GM12878 (cell line): ENCODE data around the gene EPX. TPM values are rescaled to one million over a fixed set of nuclear protein-coding genes. Genes with fewer than 3 reads are reported as not detected.
A peak's percentile ranks its signal among the peaks of the same experiment; 100 is the strongest.

Experiments
- ASH2L ChIP-seq: fragments of 300-600, 200-600 bp; sonication (generic); IDR thresholded peaks from 2 replicates; pipeline ENCODE4 v1.6.1; 2017; ENCODE audit warnings: low read depth, mild to moderate bottlenecking, borderline replicate concordance
- CBFB ChIP-seq: IDR thresholded peaks from 2 replicates; pipeline ENCODE4 v1.6.1; 2016; ENCODE audit warnings: antibody characterized with exemption, low read depth
- IKZF1 ChIP-seq: fragments of 450-650 bp; conservative IDR thresholded peaks from 2 replicates; pipeline ENCODE4 v1.6.1; 2017; ENCODE audit warnings: antibody characterized with exemption, mild to moderate bottlenecking
- LARP7 ChIP-seq: fragments of 450-650 bp; IDR thresholded peaks from 2 replicates; pipeline ENCODE4 v1.6.1; 2017; ENCODE audit warnings: mild to moderate bottlenecking
- PAX8 ChIP-seq: fragments of 450-650 bp; IDR thresholded peaks from 2 replicates; pipeline ENCODE4 v1.6.1; 2017; ENCODE audit warnings: mild to moderate bottlenecking, moderate library complexity
- RAD21 ChIP-seq: IDR thresholded peaks from 2 replicates; pipeline ENCODE4 v1.6.1; 2011; ENCODE audit warnings: mild to moderate bottlenecking, low read depth, low read length, moderate library complexity; ENCODE audit not compliant: insufficient read depth
- RBBP5 ChIP-seq: fragments of 200-600 bp; sonication (generic); conservative IDR thresholded peaks from 2 replicates; pipeline ENCODE4 v1.6.1; 2016
- SMC3 ChIP-seq: IDR thresholded peaks from 2 replicates; pipeline ENCODE4 v1.6.1; 2011; ENCODE audit warnings: low read length, improper control_type of control experiment, borderline replicate concordance
- USF1 ChIP-seq: IDR thresholded peaks from 2 replicates; pipeline ENCODE4 v1.6.1; 2011; ENCODE audit warnings: borderline replicate concordance, low read depth, mild to moderate bottlenecking, moderate library complexity, mixed read lengths, low read length; ENCODE audit not compliant: insufficient read depth; ENCODE audit errors: extremely low read length
- polyA plus RNA-seq, 11 experiments: library from polyadenylated mRNA; depleted of rRNA in 4 of 11; unstranded in 6 of 11; stranded (reverse) in 5 of 11; fragments of >200 nt; fragmentation: Nextera tagmentation in 4 of 11; fragmentation: Illumina TruSeq in 1 of 11; extraction: Ambion mirVana in 4 of 11; extraction: Trizol in 1 of 11; gene quantifications; 1 replicate in 1 of 11; 2 replicates in 10 of 11; pipeline versions ENCODE4 v1.2.1 to v1.2.3, GENCODE V29; 2011 to 2016; ENCODE audit warnings: inconsistent platforms in 2 of 11, missing spikeins in 2 of 11, low read depth in 1 of 11
- total RNA-seq, 4 experiments: library from RNA; depleted of rRNA in 3 of 4; stranded (reverse); fragments of >200 nt in 3 of 4; fragmentation: Illumina TruSeq in 1 of 4; extraction: Trizol in 1 of 4; gene quantifications; 2 replicates each; pipeline versions ENCODE4 v1.2.1 to v1.2.3, GENCODE V29; 2013 to 2021
- TF ChIP-seq, protein P1 (sequence below): fragments of 450-650 bp; IDR thresholded peaks from 2 replicates; pipeline ENCODE4 v1.6.1; 2016; ENCODE audit warnings: mild to moderate bottlenecking, moderate library complexity, borderline replicate concordance

EPX gene
- total and polyA plus RNA-seq, 10 of the 15 experiments (the other 5 are each of a cell fraction or from before 2014, with no cell fraction given): 0.03 TPM; not detected in 9

GRCh38 chr17:58172369-58173071, 20.0 kb upstream of the EPX start (continued):
- TF ChIP-seq, protein P1, sequence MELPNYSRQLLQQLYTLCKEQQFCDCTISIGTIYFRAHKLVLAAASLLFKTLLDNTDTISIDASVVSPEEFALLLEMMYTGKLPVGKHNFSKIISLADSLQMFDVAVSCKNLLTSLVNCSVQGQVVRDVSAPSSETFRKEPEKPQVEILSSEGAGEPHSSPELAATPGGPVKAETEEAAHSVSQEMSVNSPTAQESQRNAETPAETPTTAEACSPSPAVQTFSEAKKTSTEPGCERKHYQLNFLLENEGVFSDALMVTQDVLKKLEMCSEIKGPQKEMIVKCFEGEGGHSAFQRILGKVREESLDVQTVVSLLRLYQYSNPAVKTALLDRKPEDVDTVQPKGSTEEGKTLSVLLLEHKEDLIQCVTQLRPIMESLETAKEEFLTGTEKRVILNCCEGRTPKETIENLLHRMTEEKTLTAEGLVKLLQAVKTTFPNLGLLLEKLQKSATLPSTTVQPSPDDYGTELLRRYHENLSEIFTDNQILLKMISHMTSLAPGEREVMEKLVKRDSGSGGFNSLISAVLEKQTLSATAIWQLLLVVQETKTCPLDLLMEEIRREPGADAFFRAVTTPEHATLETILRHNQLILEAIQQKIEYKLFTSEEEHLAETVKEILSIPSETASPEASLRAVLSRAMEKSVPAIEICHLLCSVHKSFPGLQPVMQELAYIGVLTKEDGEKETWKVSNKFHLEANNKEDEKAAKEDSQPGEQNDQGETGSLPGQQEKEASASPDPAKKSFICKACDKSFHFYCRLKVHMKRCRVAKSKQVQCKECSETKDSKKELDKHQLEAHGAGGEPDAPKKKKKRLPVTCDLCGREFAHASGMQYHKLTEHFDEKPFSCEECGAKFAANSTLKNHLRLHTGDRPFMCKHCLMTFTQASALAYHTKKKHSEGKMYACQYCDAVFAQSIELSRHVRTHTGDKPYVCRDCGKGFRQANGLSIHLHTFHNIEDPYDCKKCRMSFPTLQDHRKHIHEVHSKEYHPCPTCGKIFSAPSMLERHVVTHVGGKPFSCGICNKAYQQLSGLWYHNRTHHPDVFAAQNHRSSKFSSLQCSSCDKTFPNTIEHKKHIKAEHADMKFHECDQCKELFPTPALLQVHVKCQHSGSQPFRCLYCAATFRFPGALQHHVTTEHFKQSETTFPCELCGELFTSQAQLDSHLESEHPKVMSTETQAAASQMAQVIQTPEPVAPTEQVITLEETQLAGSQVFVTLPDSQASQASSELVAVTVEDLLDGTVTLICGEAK: no peak
- TF ChIP-seq RBBP5: no peak
- TF ChIP-seq USF1: no peak
- peak; percentile 56 for TF ChIP-seq RAD21
- TF ChIP-seq LARP7: no peak
- no peak for TF ChIP-seq CBFB
- TF ChIP-seq PAX8: no peak
- peak; percentile 18; the same call in 1 of the 2 replicates for TF ChIP-seq SMC3
- TF ChIP-seq ASH2L: no peak
- TF ChIP-seq IKZF1: no peak
- TF ChIP-seq, all 136 proteins: peak for 4
